GM12875 (cell line): Measurements from ENCODE around the gene FAR1.

Source experiments
- H3K4me3 ChIP-seq: one replicate; pipeline ENCODE4 v1.5.1; 2011; ENCODE audit warnings: low read depth, low read length, control low read depth
- CTCF ChIP-seq: IDR thresholded peaks from 2 replicates; pipeline ENCODE4 v1.5.1; 2011; ENCODE audit warnings: low read depth, mild to moderate bottlenecking, control low read depth, inconsistent platforms, low read length, moderate library complexity, borderline replicate concordance; ENCODE audit not compliant: insufficient read depth

FAR1 gene

GRCh38 chr11:13672576-13673210, 4.2 kb downstream of the FAR1 start:
- no peak for TF ChIP-seq CTCF
- no peak overlapping the region for H3K4me3 ChIP-seq

GRCh38 chr11:13674799-13675509, 6.5 kb downstream of the FAR1 start:
- no peak overlapping the region for H3K4me3 ChIP-seq

GRCh38 chr11:13676576-13676975, 8.1 kb downstream of the FAR1 start:
- no peak for TF ChIP-seq CTCF
- H3K4me3 ChIP-seq: no peak overlapping the region

More at GRCh38 chr11:13674799-13675509, 6.5 kb downstream of the FAR1 start:
- TF ChIP-seq CTCF: no peak

- no peak overlapping the region for H3K4me3 ChIP-seq
- TF ChIP-seq CTCF: no peak
These were observed 11.3 kb downstream of the FAR1 start for GRCh38 chr11:13679768-13680167.

GRCh38 chr11:13680501-13681264, 12.2 kb downstream of the FAR1 start:
- no peak for TF ChIP-seq CTCF
- H3K4me3 ChIP-seq: no peak overlapping the region

GRCh38 chr11:13681446-13681845, 13.0 kb downstream of the FAR1 start:
- TF ChIP-seq CTCF: no peak
- no peak overlapping the region for H3K4me3 ChIP-seq

- TF ChIP-seq CTCF: no peak
- H3K4me3 ChIP-seq: no peak overlapping the region
These were observed 13.7 kb downstream of the FAR1 start for GRCh38 chr11:13682212-13682611.
